WTC11 (cell line): ENCODE data around the gene CLDN20. TPM values are rescaled to one million over a fixed set of nuclear protein-coding genes. Genes with fewer than 3 reads are reported as not detected.

Experiments
- ATAC-seq: fragments of 200-7000 bp; cut with Tn5 transposase; 2 replicates; pipeline ENCODE4 v1.10.0; 2021; ENCODE audit warnings: mild to moderate bottlenecking, moderate library complexity
- CTCF ChIA-PET: fragments of 300-600 bp; sonication (Branson Sonifier 250); formaldehyde crosslinking; loops from one replicate; lab custom pipeline; 2021; ENCODE audit warnings: antibody characterized with exemption; lab: Charles Lee
- POLR2A ChIA-PET: fragments of 350-600 bp; sonication (Branson Sonifier 250); formaldehyde crosslinking; loops from one replicate; lab custom pipeline; 2021; ENCODE audit warnings: antibody characterized with exemption; lab: Charles Lee
- DNase-seq: peaks from one replicate; pipeline ENCODE4 v3.0.0; 2021; ENCODE audit warnings: low spot score
- H3K27ac Mint-ChIP-seq: 2 replicates; pipeline ENCODE4 v1.8.0; 2021; ENCODE audit warnings: mixed read lengths
- H3K27me3 Mint-ChIP-seq: 2 replicates; pipeline ENCODE4 v1.8.0; 2021; ENCODE audit warnings: low read depth, mild to moderate bottlenecking, moderate library complexity, mixed read lengths
- H3K36me3 Mint-ChIP-seq: 2 replicates; pipeline ENCODE4 v1.8.0; 2021; ENCODE audit warnings: mixed read lengths
- H3K4me1 Mint-ChIP-seq: 2 replicates; pipeline ENCODE4 v1.8.0; 2022; ENCODE audit warnings: mixed read lengths
- H3K4me3 Mint-ChIP-seq: 2 replicates; pipeline ENCODE4 v1.8.0; 2021; ENCODE audit warnings: mild to moderate bottlenecking, moderate library complexity, mixed read lengths
- H3K9me3 Mint-ChIP-seq: 2 replicates; pipeline ENCODE4 v1.8.0; 2021; ENCODE audit warnings: mixed read lengths
- CDX4 ChIP-seq: fragments of 250-450 bp; sonication (Bioruptor Pico); IDR thresholded peaks from 2 replicates; pipeline ENCODE4 v1.9.0; 2021; ENCODE audit warnings: moderate library complexity, mild to moderate bottlenecking, inconsistent platforms, borderline replicate concordance
- ESRRA ChIP-seq: sonication (generic); formaldehyde crosslinking; IDR thresholded peaks from 2 replicates; pipeline ENCODE4 v1.8.1; 2022; ENCODE audit warnings: mild to moderate bottlenecking, missing genetic modification reagents, borderline replicate concordance
- FOXK1 ChIP-seq: sonication (generic); formaldehyde crosslinking; IDR thresholded peaks from 2 replicates; pipeline ENCODE4 v1.8.0; 2022; ENCODE audit warnings: mild to moderate bottlenecking, moderate library complexity, missing genetic modification reagents
- GRHL2 ChIP-seq: fragments of 250-450 bp; sonication (Bioruptor Pico); IDR thresholded peaks from 2 replicates; pipeline ENCODE4 v1.8.0; 2022; ENCODE audit warnings: mild to moderate bottlenecking, moderate library complexity; ENCODE audit not compliant: insufficient replicate concordance, severe bottlenecking
- GTF2I ChIP-seq: fragments of 250-450 bp; sonication (Bioruptor Pico); conservative IDR thresholded peaks from 2 replicates; pipeline ENCODE4 v1.4.0; 2021; ENCODE audit warnings: mild to moderate bottlenecking
- JAZF1 ChIP-seq: fragments of 250-450 bp; sonication (Bioruptor Pico); IDR thresholded peaks from 2 replicates; pipeline ENCODE4 v1.9.0; 2021; ENCODE audit warnings: moderate library complexity, mild to moderate bottlenecking, inconsistent platforms
- KAT7 ChIP-seq: sonication (generic); formaldehyde crosslinking; IDR thresholded peaks from 2 replicates; pipeline ENCODE4 v1.8.1; 2023; ENCODE audit warnings: missing genetic modification reagents, mild to moderate bottlenecking, borderline replicate concordance
- MLX ChIP-seq: sonication (generic); formaldehyde crosslinking; IDR thresholded peaks from 2 replicates; pipeline ENCODE4 v1.8.1; 2023; ENCODE audit warnings: mild to moderate bottlenecking, missing genetic modification reagents, moderate library complexity
- NFYB ChIP-seq: sonication (generic); formaldehyde crosslinking; conservative IDR thresholded peaks from 2 replicates; pipeline ENCODE4 v1.8.0; 2022; ENCODE audit warnings: low read depth, missing genetic modification reagents
- RORB ChIP-seq: fragments of 250-450 bp; sonication (Bioruptor Pico); IDR thresholded peaks from 2 replicates; pipeline ENCODE4 v1.9.0; 2021; ENCODE audit warnings: mild to moderate bottlenecking
- SMAD4 ChIP-seq: sonication (generic); formaldehyde crosslinking; IDR thresholded peaks from 2 replicates; pipeline ENCODE4 v1.8.0; 2022; ENCODE audit warnings: mild to moderate bottlenecking, missing genetic modification reagents
- STAT6 ChIP-seq: sonication (generic); formaldehyde crosslinking; conservative IDR thresholded peaks from 2 replicates; pipeline ENCODE4 v1.8.1; 2023; ENCODE audit warnings: mild to moderate bottlenecking, low read depth, missing genetic modification reagents, moderate library complexity
- TCF7 ChIP-seq: sonication (generic); formaldehyde crosslinking; IDR thresholded peaks from 2 replicates; pipeline ENCODE4 v1.8.0; 2022; ENCODE audit warnings: mild to moderate bottlenecking, low read depth, missing genetic modification reagents, moderate library complexity
- ZNF425 ChIP-seq: fragments of 250-450 bp; sonication (Bioruptor Pico); conservative IDR thresholded peaks from 2 replicates; pipeline ENCODE4 v1.9.0; 2021; ENCODE audit warnings: mild to moderate bottlenecking
- ZNF671 ChIP-seq: fragments of 250-450 bp; sonication (Bioruptor Pico); IDR thresholded peaks from 2 replicates; pipeline ENCODE4 v1.8.0; 2021; ENCODE audit warnings: mild to moderate bottlenecking
- total RNA-seq: library from RNA; stranded (reverse); gene quantifications from 3 replicates; pipeline ENCODE4 v1.2.3, GENCODE V29; 2021
- TF ChIP-seq, protein P1 (sequence below): sonication (generic); formaldehyde crosslinking; IDR thresholded peaks from 2 replicates; pipeline ENCODE4 v1.8.1; 2023; ENCODE audit warnings: mild to moderate bottlenecking, missing genetic modification reagents
- TF ChIP-seq, protein P2 (sequence below): sonication (generic); formaldehyde crosslinking; IDR thresholded peaks from 2 replicates; pipeline ENCODE4 v1.8.1; 2023; ENCODE audit warnings: mild to moderate bottlenecking, missing genetic modification reagents
- TF ChIP-seq, protein P3 (sequence below): sonication (generic); formaldehyde crosslinking; IDR thresholded peaks from 2 replicates; pipeline ENCODE4 v1.8.1; 2023; ENCODE audit warnings: mild to moderate bottlenecking, missing genetic modification reagents, moderate library complexity

CLDN20 gene
- total RNA-seq, 1 experiment from 2014 or later, result not detected

DNA sequence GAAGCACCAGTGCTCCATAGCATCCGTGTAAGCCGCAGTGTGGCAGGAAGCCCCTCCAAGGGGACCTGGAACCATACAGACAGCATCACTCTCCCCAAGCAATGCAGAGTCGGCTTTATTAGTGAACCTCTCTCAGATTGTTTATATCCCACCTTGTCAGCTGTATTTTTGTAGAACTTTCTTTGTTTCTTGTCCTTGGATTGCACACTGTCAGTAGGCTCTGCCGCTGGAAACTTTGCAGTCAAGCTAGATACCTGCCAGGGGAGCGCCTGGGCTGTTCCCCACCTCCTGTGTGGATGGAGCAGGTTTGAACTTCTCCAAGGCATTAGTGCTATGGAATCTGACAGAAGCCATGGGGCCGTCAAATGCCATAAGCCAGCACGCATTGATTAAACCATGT is 18.6 kb upstream of the CLDN20 start:
- ChIA-PET POLR2A (no interaction called here), CTCF (interaction anchor here (0.5 to 1.4 kb wide), 2 partner anchors 11 to 21 kb away, joined by 3 to 4 read pairs; no protein-coding TSS in a partner anchor)
- peaks cover 4% of the 10 kb centered on the region; the same call in 1 of the 2 replicates for H3K4me1 Mint-ChIP-seq
- H3K9me3 Mint-ChIP-seq, result no peaks in the 10 kb centered on the region
- no peak overlapping the region for H3K4me3 Mint-ChIP-seq
- H3K36me3 Mint-ChIP-seq, result peaks cover 40% of the 10 kb centered on the region
- no peaks in the 10 kb centered on the region; the same call in 1 of the 2 replicates for H3K27me3 Mint-ChIP-seq
- no peak for DNase-seq
- TF ChIP-seq FOXK1 (CRISPR knock-in tag) (no peak), MLX (CRISPR knock-in tag) (no peak), CDX4 (CRISPR knock-in tag) (no peak), ZNF671 (CRISPR knock-in tag) (no peak)
- ATAC-seq, result no peak
- H3K27ac Mint-ChIP-seq, result no peak overlapping the region

- Mint-ChIP-seq H3K9me3 (no peaks in the 10 kb centered on the region), H3K4me1 (peaks cover 4% of the 10 kb centered on the region; the same call in 1 of the 2 replicates), H3K27ac (no peak overlapping the region), H3K4me3 (no peak overlapping the region), H3K36me3 (peaks cover 40% of the 10 kb centered on the region), H3K27me3 (no peaks in the 10 kb centered on the region)
- ATAC-seq (no peak), DNase-seq (no peak)
- ChIA-PET POLR2A (no interaction called here), CTCF (interaction anchor here (0.8 to 1.4 kb wide), 2 partner anchors 11 to 94 kb away, joined by 3 to 4 read pairs; no protein-coding TSS in a partner anchor)
- no peak for TF ChIP-seq NFYB
- TF ChIP-seq ESRRA, result no peak
- TF ChIP-seq STAT6 (CRISPR knock-in tag), result no peak
- TF ChIP-seq, protein P1, sequence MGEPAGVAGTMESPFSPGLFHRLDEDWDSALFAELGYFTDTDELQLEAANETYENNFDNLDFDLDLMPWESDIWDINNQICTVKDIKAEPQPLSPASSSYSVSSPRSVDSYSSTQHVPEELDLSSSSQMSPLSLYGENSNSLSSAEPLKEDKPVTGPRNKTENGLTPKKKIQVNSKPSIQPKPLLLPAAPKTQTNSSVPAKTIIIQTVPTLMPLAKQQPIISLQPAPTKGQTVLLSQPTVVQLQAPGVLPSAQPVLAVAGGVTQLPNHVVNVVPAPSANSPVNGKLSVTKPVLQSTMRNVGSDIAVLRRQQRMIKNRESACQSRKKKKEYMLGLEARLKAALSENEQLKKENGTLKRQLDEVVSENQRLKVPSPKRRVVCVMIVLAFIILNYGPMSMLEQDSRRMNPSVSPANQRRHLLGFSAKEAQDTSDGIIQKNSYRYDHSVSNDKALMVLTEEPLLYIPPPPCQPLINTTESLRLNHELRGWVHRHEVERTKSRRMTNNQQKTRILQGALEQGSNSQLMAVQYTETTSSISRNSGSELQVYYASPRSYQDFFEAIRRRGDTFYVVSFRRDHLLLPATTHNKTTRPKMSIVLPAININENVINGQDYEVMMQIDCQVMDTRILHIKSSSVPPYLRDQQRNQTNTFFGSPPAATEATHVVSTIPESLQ (CRISPR knock-in tag), result no peak
- TF ChIP-seq, protein P2, sequence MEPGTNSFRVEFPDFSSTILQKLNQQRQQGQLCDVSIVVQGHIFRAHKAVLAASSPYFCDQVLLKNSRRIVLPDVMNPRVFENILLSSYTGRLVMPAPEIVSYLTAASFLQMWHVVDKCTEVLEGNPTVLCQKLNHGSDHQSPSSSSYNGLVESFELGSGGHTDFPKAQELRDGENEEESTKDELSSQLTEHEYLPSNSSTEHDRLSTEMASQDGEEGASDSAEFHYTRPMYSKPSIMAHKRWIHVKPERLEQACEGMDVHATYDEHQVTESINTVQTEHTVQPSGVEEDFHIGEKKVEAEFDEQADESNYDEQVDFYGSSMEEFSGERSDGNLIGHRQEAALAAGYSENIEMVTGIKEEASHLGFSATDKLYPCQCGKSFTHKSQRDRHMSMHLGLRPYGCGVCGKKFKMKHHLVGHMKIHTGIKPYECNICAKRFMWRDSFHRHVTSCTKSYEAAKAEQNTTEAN, result no peak
- TF ChIP-seq GRHL2 (CRISPR knock-in tag), result no peak
- TF ChIP-seq, protein P3, sequence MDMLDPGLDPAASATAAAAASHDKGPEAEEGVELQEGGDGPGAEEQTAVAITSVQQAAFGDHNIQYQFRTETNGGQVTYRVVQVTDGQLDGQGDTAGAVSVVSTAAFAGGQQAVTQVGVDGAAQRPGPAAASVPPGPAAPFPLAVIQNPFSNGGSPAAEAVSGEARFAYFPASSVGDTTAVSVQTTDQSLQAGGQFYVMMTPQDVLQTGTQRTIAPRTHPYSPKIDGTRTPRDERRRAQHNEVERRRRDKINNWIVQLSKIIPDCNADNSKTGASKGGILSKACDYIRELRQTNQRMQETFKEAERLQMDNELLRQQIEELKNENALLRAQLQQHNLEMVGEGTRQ, result no peak
- TF ChIP-seq GTF2I (CRISPR knock-in tag), result no peak
These were observed 18.0 kb upstream of the CLDN20 start for GRCh38 chr6:155245831-155246230.

DNA sequence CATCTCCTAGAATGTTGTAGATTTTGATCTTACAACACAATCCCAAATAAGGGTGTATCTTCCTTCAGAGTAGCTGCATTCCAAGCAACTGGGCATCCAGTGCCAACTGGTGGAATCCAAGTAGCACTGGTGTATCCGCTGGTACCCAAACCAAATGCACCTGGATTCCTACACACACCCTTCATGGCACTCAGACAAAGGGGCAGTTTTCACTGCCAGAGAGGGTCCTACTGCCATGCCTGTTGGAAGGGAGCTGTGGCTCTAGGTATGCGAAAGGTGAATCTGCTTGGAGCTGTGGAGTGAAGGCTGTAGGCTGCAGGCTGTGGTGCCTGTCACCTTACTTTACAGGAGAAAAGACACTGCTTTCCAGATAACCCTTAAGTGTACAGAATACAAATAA is 17.0 kb upstream of the CLDN20 start:
- CTCF ChIA-PET, result interaction anchor here (0.8 to 2.6 kb wide), 3 partner anchors 68 to 379 kb away, joined by 3 to 63 read pairs (median 13); no protein-coding TSS in a partner anchor
- Mint-ChIP-seq H3K27me3 (no peaks in the 10 kb centered on the region), H3K4me1 (peaks cover 4% of the 10 kb centered on the region; the same call in 1 of the 2 replicates), H3K27ac (peak overlapping the region; percentile 39; the same call in 1 of the 2 replicates), H3K4me3 (no peak overlapping the region), H3K9me3 (no peaks in the 10 kb centered on the region)
- no peak for DNase-seq
- POLR2A ChIA-PET, result no interaction called here
- no peak for ATAC-seq
- TF ChIP-seq JAZF1 (CRISPR knock-in tag) (no peak), ZNF425 (no peak), RORB (CRISPR knock-in tag) (no peak), TCF7 (CRISPR knock-in tag) (no peak), SMAD4 (CRISPR knock-in tag) (no peak), KAT7 (CRISPR knock-in tag) (no peak)
- TF ChIP-seq, protein P1 (CRISPR knock-in tag), result no peak
- TF ChIP-seq, all 79 proteins: peak for 0
- peaks cover 41% of the 10 kb centered on the region for H3K36me3 Mint-ChIP-seq
